Measurements from ENCODE around the gene IL3.

GRCh38 chr5:132025403-132025971, 35.0 kb upstream of the IL3 start:
- no peak for TF ChIP-seq POLR2A (IDR thresholded peaks at IDR 0.05)
- no peak for TF ChIP-seq CTCF (IDR thresholded peaks at IDR 0.05)

Measured in vagina (tissue), 2 donors.